ENCODE data around the gene PLXNA1. TPM values are rescaled to one million over a fixed set of nuclear protein-coding genes. Genes with fewer than 3 reads are reported as not detected.

The PLXNA1 gene
- 10 to 100 TPM; 26.1 to 38.8 (median 28.5) TPM for polyA plus RNA-seq (ENCODE audit: insufficient read length in 4 of 4)

DNA sequence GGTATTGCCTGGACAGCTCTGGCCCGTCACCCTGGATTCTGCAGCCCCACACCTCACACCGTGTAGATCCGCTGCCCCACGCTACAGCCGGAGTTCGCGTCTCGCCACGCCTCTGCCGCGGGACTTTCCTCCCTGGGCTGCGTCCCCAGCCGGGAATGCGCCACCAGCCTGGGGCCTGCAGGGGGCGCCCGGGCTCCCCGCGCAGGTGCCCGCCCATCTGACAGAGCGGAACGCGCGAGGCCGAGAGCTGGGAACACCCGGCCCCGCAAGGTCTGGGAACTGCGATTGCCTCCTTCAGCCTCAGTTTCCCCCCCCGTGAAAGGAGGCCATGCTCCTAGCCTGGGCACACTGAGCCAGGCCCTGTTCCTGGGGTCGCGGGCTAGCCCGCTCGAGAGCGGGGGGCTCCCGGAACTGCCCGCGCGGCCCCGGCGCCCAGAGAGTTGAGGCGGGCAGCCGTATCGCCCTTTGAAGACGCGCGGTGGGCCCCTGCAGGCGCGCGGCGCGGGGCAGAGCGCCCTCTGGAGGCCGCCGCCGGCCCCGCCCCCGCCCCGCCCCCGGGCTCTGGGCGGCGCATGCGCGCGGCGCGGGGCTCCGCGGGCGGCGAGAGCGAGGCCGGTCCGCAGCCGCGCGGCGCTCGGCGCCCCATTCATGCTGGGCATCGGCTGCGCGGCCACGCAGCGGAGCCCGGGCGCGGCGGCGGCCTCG is at the start of gene PLXNA1:
Gene PLXNA1, plus strand, starts transcription at position 645 of the 705 bp plus-strand sequence. CDS start 5,479 bp downstream, outside the sequence.
- DNase-seq (ENCODE audit: low read depth in 4 of 4, low spot score in 2 of 4): peak in 1 of 4 donors; percentile 27

GRCh38 chr3:126934031-126934531 is 48.8 kb upstream of the PLXNA1 start:
- DNase-seq (ENCODE audit: low read depth in 4 of 4, low spot score in 2 of 4): no peak

- DNase-seq (ENCODE audit: low read depth in 4 of 4, low spot score in 2 of 4): no peak
Measured at GRCh38 chr3:126934991-126935390, 47.9 kb upstream of the PLXNA1 start.

DNA sequence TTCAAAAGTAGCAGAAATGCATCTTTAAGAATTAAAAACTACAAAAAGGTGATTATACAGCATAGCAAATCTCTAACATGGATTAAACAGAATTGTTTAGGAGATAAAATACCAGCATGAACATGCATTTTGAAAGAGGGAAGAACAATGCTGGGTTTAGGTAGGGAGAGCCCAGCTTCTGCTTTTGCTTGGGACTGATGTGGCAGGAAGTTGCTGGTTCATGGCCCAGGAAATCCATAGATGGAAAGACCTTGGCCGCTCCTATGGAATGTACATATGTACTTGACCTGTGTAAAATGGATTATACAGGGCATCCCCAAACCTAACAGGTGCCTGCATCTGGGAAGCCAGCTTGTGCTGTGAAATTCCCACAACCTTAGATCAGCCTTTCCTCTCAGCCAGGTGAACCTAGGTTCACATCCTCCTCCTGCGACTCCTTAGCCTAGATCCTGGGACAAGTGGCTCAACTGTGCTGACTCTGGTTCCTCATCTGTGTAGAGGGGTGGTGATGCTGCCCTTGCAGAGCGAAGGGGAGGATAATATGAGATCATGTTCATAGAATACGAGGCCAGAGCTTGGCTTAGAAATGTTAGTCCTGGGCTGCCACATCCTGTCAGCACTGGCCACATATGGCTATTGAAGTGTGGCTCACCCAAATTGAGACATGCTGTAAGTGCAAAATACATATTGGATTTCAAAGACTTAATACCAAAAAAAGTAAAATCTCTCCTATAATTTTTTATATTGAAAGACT is 47.0 kb upstream of the PLXNA1 start:
- no peak for DNase-seq (ENCODE audit: low read depth in 4 of 4, low spot score in 2 of 4)

GRCh38 chr3:126936853-126937425 is 46.0 kb upstream of the PLXNA1 start:
- no peak for DNase-seq (ENCODE audit: low read depth in 4 of 4, low spot score in 2 of 4)

- DNase-seq (ENCODE audit: low read depth in 4 of 4, low spot score in 2 of 4): no peak
Measured at GRCh38 chr3:126937533-126937932, 45.4 kb upstream of the PLXNA1 start.

DNA sequence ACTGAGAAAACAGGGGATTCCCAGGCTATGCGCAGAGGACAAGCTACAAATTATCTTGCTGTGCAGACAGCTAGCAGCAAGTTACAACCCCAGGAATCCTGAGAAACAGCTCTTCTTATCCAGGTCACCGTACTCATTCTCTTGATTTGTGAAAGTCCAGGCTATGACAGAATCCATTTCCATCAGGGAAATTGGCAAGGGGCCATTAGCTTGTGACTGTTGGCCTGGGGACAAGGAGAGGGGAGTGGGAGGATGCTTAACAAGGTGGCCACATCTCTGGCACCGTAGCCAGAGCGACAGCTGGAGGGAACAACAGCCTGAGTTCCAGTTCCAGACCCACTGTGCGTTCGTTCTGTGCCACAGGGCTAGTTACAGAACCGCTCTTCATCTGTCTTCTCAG is 44.9 kb upstream of the PLXNA1 start:
- DNase-seq (ENCODE audit: low read depth in 4 of 4, low spot score in 2 of 4): no peak

DNA sequence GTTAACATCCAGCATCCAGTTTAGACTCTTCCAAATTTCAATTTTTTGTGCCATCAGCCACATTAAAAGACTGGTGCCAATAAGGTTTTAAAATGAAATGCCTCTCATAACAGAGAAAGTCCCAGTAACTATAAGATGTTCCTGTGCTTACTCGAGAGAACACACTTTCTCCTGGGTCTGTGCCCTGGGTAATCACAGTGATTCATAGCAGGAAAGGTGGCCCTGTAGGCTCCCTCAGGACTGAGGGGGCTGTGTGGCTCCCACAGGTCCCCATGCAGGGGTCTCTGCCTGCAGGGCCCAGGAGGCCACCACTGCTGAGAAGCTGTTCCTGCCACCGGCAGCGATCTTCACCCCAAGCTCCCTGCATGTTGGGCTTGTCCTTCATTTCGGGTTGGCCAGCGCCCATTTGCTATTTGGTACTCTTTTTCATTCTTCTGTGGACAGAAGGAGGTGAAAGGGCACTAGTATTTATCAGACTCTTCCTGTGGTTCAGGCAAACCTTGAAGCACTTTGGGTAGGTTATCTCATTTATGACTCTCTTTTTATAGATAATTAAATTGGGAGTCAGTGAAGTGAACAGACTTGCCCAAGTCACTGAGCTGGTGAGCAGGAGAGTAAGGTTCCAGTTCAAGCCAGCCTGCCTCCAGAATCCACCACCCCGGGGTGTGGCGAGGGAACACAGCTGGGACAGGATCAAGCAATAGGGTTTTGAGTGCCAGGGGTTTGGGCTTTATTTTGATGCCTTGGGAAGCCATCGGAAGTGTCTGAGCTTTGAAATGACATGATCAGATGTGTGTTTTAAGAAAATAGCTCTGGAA is 44.2 kb upstream of the PLXNA1 start:
- DNase-seq (ENCODE audit: low read depth in 4 of 4, low spot score in 2 of 4): no peak

DNA sequence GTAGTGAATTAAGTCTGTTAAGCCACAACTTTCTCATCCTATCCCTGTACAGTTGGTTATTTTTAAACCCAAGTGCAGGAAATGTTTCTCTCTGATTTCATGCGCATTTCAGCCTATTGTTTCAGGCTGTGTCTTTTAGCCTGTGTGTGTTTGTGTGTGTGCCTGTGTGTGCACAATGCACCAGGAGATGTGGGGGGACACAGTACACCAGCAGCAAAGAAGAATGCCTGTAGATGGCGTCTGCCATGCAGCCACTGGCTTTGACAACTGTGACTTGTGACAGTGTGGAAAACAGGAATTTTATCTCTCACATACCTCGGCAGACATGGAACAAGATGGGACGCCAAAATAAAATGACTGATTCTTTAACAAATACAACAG is 43.6 kb upstream of the PLXNA1 start:
- DNase-seq (ENCODE audit: low read depth in 4 of 4, low spot score in 2 of 4): no peak

GRCh38 chr3:126939733-126940132 is 43.2 kb upstream of the PLXNA1 start:
- no peak for DNase-seq (ENCODE audit: low read depth in 4 of 4, low spot score in 2 of 4)

- DNase-seq (ENCODE audit: low read depth in 4 of 4, low spot score in 2 of 4): no peak
Measured at GRCh38 chr3:126941721-126942270, 41.1 kb upstream of the PLXNA1 start.

DNA sequence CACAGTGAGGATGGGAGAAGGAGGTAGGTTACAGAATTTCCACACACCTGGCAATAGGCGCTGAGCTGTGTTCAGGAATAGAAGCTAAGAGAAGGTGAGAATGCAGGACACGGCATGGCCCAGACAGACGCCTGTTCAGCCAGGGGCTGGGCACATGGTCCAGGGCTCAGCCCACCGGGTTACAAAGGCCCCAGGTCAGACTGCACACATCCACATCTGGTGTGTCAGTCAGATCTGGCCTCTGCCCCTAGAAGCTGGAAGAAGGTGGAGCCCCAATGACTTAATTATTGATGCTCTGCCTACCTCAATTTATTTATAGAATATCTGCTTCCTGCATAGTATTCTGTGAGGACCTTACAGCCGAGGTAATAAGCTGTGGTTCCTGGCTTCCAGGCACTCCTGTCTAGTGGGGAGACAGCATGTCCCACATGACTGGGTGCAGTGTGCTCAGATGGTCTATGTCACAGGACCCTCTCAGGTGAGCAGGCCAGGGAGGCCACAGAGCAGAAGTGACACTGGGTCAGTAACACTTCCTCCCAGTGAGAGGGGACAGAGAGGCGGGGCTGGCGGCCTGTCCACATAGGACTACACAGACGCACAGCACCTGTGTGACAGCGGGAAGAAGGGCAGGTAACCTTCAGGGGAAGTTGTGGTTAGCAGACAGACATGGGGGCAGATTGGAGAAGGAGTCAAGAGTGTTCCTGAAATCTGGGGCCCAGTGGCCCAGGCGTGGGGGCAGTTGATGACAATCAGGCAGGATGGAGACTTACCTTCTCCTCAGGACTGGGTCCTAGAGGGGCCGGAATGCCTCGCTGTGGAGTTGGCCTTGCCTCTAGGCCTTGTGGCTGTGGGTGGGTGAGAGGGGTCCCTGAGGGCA is 38.6 kb upstream of the PLXNA1 start:
- DNase-seq (ENCODE audit: low read depth in 4 of 4, low spot score in 2 of 4): no peak

DNA sequence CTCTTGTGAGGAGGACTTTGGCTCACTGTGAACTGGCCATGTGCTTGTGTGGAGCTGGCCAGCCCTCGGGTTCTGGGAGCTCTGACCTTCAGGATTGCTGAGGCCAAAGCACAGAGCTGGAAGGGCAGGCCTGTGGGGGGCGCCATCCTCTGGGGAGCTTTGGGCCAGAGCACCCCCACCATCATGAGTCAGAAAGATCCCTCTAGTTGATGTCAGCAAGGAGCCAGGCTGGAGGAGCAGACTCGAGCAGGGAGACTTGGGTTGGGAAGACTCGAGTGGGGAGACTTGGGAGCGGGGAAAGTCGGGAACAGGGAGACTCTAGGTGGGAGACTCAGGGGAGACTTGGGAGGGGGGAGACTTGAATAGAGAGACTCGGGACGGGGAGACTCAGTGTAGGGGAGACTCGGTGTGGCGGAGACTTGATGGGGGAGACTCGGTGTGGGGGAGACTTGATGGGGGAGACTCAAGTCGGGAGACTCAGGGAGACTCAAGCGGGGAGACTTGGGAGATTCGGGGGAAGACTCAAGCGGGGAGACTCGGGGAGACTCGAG is 37.7 kb upstream of the PLXNA1 start:
- DNase-seq (ENCODE audit: low read depth in 4 of 4, low spot score in 2 of 4): no peak

DNA sequence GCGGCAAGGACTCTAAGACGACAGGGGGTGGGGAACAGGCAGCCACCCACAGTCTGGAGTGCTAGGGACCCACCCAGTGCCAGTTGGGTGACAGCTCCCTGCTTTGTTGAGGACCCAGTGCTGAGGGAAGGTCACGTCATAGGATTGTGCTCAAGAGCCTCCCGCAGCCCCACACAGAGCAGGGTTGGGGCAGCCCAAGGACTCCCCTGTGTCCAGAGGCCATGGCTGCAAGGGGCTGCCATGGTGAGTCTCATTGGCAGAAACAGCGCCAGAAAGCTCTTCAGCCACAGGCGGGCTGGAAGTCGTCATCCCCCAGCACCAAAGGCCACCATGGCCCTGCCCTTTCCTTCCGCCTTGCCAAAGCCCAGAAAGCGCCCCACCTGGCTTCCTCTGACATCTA is 37.0 kb upstream of the PLXNA1 start:
- DNase-seq (ENCODE audit: low read depth in 4 of 4, low spot score in 2 of 4): no peak

GRCh38 chr3:126946405-126946804 is 36.5 kb upstream of the PLXNA1 start:
- no peak for DNase-seq (ENCODE audit: low read depth in 4 of 4, low spot score in 2 of 4)

DNA sequence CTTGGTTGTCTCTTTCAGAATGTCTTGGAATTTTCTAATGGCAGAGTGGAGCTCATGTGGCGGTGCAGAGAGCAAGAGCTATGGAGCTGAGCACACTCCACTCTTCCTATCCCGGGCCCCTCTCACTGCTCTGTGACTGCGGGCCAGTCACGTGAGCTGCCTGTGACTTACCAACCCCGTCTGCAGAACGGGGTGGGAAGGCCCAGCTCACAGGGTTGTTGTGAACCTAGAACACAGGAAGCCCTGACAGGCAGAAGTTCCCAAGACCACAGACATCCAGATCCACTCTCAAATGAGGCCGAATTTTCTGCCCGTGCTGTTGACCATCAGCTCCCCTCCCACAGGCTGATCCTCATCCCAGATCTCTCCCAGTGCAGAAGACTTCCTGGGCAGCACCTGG is 35.5 kb upstream of the PLXNA1 start:
- DNase-seq (ENCODE audit: low read depth in 4 of 4, low spot score in 2 of 4): no peak

GRCh38 chr3:126948980-126949535 is 33.9 kb upstream of the PLXNA1 start:
- DNase-seq (ENCODE audit: low read depth in 4 of 4, low spot score in 2 of 4): no peak

DNA sequence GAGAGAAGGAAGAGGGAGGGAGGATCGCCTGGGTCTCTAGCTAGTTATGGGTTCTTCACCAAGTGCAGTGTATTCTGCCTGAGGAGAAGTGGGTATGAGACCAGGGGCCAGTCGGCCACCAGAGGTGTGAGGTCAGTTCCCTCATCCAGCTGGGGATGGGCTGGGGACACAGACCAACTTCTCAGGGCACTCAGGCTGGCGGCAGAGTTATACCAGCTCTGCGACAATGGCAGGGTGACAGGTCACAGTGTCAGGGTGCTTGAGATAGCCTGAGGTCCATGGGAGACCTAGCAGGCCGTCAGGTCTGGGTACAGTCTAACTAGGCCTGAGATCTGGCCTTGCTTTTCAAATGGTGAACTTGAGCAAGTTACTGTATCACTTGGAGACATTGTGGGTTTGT is 31.4 kb upstream of the PLXNA1 start:
- DNase-seq (ENCODE audit: low read depth in 4 of 4, low spot score in 2 of 4): no peak

Data from left renal cortex interstitium (tissue), 4 donors.